ENCODE results near the gene TNPO3.

The TNPO3 gene

GRCh38 chr7:129054438-129055293 is at the start of gene TNPO3:
TSS of gene TNPO3 (minus strand) at chr7:129055111. CDS start at chr7:129054770, 341 bp downstream.
- DNase-seq (ENCODE audit: low read depth), result peak; percentile 70

GRCh38 chr7:129103561-129104324 is 48.8 kb upstream of the TNPO3 start:
- DNase-seq (ENCODE audit: low read depth), result no peak

- no peak for DNase-seq (ENCODE audit: low read depth)
Measured at GRCh38 chr7:129101746-129102145, 46.8 kb upstream of the TNPO3 start.

GRCh38 chr7:129100827-129101166 is 45.9 kb upstream of the TNPO3 start:
- DNase-seq (ENCODE audit: low read depth), result no peak

GRCh38 chr7:129098409-129099084 is 43.6 kb upstream of the TNPO3 start:
- DNase-seq (ENCODE audit: low read depth), result no peak

GRCh38 chr7:129095258-129095657 is 40.3 kb upstream of the TNPO3 start:
- DNase-seq (ENCODE audit: low read depth), result no peak

- no peak for DNase-seq (ENCODE audit: low read depth)
Measured at GRCh38 chr7:129094501-129094900, 39.6 kb upstream of the TNPO3 start.

- no peak for DNase-seq (ENCODE audit: low read depth)
Measured at GRCh38 chr7:129093867-129094456, 39.1 kb upstream of the TNPO3 start.

- DNase-seq (ENCODE audit: low read depth), result peak; percentile 80
Measured at GRCh38 chr7:129091484-129092002, 36.6 kb upstream of the TNPO3 start.

- no peak for DNase-seq (ENCODE audit: low read depth)
Measured at GRCh38 chr7:129090300-129090907, 35.5 kb upstream of the TNPO3 start.

- no peak for DNase-seq (ENCODE audit: low read depth)
Measured at GRCh38 chr7:129089521-129090212, 34.8 kb upstream of the TNPO3 start.

- no peak for DNase-seq (ENCODE audit: low read depth)
Measured at GRCh38 chr7:129084801-129085551, 30.1 kb upstream of the TNPO3 start.

GRCh38 chr7:129083525-129083924 is 28.6 kb upstream of the TNPO3 start:
- no peak for DNase-seq (ENCODE audit: low read depth)

- DNase-seq (ENCODE audit: low read depth), result no peak
Measured at GRCh38 chr7:129078455-129078854, 23.5 kb upstream of the TNPO3 start.

- no peak for DNase-seq (ENCODE audit: low read depth)
Measured at GRCh38 chr7:129076886-129077285, 22.0 kb upstream of the TNPO3 start.

GRCh38 chr7:129074994-129075393 is 20.1 kb upstream of the TNPO3 start:
- DNase-seq (ENCODE audit: low read depth), result no peak

GRCh38 chr7:129074361-129074871 is 19.5 kb upstream of the TNPO3 start:
- DNase-seq (ENCODE audit: low read depth), result no peak

- no peak for DNase-seq (ENCODE audit: low read depth)
Measured at GRCh38 chr7:129073738-129074137, 18.8 kb upstream of the TNPO3 start.

- DNase-seq (ENCODE audit: low read depth), result no peak
Measured at GRCh38 chr7:129073204-129073603, 18.3 kb upstream of the TNPO3 start.

- DNase-seq (ENCODE audit: low read depth), result no peak
Measured at GRCh38 chr7:129072479-129073011, 17.6 kb upstream of the TNPO3 start.
